Stimulated activated CD4-positive, alpha-beta T cell treated with anti-CD3 and anti-CD28 coated beads, Interleukin-1b, Interleukin-23, amount 100 ng/mL, for 24 hours (primary cell): ENCODE data around the gene NINJ1.

ENCODE experiments used
- DNase-seq, 4 experiments: peaks; one replicate each; pipeline ENCODE4 v3.0.0-alpha.2; 2020; ENCODE audit warnings: low read depth in 4 of 4, low spot score in 1 of 4

NINJ1 gene

DNA sequence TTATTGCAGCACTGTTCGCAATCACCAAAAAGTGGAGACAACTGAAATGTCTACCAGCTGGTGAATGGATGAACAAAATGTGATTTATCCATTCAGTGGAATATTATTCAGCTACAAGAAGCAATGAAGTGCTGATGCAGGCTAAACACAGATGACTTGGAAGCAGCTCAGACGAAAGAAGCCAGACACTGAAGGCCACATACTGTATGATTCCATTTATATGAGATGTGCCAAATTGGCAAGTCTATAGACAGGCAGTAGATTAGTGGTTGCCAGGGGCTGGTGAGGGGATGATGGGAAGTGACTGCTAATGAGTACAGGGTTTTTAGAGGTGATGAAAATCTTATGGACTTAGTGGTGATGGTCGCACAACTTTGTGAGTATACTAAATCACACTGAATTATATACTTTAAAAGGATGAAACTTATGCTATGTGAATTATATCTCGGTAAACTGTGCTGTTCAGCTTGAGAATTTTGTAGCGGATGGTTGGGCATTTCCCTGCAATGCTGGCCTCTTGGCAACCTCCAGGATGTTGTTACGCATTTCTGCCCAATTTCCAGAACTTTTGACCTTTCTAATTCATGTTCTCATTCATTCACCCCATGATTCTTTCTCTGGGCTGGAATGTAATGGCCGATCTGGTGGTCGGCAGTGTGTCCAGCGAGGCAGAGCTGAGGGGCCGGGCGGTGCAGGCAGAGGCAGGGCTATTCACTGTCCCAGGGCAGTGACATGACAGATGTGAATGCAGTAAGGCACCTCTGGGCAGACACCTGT, 27.9 kb upstream of the NINJ1 start:
- no peak for DNase-seq

DNA sequence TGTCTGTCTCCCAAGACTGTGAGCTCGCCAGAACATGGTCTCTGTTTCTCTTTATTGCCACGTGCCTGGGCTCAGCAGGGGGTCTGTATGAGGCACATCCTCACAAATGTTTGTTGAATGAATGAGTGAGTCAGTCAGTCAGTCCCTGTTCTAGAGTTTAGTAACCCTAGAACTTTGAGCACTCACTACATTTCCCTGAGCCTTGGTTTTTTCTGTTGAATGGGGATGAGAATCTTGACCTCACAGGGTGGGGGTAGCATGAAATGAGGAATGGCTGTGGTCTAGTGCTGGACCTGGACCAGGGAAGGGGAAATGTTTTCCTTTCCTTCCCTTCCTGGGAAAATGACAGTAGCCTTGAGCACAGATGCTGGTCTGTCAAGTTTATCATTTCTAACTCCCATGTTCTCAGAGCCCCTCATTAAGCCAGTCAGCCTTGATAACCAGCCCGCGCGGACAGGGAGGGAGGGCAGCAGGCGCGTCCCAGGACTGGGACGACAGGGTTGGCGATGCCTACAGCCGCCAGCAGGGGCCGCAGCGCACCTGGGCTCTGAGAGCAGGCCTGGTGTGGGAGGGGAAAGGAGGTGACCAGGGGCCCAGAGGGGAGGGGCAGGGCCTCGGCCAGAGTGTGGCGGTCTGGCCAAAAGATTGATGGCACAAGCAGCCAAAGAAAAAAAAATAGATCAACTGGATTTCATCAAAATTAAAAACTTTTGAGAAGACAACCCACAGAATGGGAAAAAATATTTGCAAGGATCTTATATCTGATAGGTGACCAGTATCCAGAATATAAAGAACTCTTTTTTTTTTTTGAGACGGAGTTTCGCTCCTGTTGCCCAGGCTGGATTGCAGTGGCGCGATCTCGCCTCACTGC, 25.8 kb upstream of the NINJ1 start:
- peak; percentile 42 to 62 (median 49) for DNase-seq

- DNase-seq = peak in 1 of 4 experiments; percentile 49
These were observed 22.5 kb upstream of the NINJ1 start for GRCh38 chr9:93156475-93157008.

DNA sequence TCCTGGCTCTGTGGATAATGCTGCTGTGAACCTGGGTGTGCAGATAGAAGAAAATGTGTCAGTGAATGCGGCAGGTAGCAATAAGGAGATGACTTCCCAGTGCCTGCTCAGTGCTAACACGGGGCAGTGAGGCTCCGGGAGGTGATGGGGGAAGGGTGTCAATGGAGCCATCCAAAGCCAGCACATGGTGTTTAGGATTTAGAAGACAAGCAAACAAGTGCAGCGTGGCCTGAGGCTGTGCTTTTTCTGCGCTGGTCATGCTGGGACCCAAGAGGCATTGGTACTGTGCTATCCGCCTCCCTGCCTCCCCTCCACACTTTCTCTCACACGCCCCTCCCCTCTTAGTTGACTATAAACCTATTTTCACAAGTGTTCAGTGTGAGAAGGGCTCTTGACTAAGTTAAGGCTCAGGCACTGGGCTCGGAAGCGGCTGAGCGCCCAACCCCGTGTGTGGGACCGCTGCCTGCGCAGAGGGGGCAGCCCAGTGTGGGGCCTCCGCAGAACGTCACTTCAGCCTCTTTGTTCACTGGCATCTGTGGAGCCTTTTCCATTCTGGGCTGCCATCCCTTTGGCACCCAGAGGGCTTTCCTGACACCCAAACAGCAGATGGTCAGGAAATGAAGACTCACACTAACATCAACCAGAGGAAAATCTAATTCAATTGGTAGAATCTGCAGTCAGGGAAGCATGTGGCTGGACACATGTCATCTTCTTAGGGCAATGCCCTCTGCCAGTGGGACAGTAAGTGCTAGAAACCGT, 21.8 kb upstream of the NINJ1 start:
- DNase-seq = no peak

DNA sequence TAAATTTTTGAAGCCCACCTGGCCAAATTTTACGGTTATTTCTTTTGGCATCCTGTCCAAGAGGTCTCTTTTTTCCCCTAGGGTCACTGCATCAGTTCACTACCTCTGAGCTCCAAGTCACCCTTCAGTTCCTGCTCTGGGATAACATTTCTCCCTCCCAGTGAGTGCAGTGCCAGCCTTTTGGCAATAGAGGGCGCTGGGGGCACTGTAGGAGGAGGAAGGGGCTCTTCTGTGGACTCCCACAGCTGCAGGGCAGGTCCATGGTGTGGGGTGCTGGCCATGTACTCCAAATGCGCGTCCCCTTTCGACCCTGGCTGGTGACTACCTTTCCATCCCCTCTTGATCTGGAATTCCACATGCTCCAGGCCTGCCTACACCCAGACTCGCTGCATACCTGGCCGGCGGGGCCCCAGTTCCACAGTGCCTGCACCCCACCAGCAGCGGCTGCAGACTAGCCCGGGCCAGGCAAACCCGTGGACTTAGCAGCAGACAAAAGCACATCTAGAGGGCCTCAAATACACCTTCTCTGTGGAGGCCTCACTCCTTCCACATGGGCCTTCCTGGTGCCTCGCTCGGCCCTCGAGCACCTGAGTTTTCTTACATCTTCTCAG, 20.3 kb upstream of the NINJ1 start:
- no peak for DNase-seq

GRCh38 chr9:93151097-93151784, 17.2 kb upstream of the NINJ1 start:
- no peak for DNase-seq

- DNase-seq = no peak
These were observed 15.3 kb upstream of the NINJ1 start for GRCh38 chr9:93149361-93149760.

DNA sequence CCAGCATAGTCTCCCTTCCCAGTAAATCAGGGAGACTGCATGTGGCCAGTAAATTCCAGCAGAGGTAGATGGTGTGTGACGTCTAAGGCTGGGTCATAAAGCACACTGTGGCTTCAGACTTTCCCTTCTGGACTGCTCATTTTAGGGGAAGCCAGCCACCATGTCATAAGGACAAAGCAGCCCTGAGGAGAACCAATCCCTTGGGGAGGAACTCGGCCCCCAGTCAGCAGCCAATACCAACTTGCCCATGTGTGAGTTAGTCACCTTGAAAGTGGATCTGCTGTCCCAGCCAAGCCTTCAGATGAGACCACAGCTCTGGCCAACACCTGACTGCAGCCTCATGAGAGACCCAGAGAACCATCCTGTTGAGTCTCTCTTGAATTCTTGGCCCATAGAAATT, 14.7 kb upstream of the NINJ1 start:
- DNase-seq = no peak

- no peak for DNase-seq
These were observed 13.6 kb upstream of the NINJ1 start for GRCh38 chr9:93147632-93148031.

GRCh38 chr9:93146696-93147095, 12.6 kb upstream of the NINJ1 start:
- DNase-seq = peak in 2 of 4 experiments; percentile 40 to 41

DNA sequence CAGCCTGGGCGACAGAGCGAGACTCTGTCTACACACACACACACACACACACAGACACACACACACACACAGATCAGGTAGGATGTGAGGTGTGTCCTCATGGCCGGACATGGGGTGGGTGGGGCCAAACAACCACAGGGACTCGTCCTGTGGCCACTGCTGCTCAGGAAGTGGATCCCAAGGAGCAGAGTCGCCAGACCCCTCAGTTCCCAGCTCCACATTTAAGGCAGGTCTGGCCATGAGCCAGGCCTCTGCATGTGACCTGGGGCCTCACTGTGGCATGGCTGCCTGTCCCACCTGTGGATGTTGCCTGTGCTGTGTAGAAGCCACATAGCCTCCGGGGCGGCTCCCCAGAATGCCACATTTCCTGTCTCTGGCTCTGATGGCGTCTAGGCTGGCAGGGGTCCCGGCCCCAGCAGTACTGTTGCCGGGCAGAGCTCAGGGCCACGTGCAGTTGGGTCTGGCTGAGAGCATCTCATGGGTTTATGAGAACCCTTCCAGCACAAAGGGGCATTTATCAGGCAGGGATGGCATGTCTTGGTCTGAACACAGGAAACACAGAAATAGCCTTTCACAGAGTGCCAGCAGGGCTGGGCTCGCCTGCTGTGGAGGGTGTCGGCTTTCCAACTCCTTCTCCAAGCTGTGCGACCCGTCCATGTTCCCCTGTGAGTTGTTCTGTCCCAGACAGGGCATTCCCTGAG, 9.9 kb upstream of the NINJ1 start:
- no peak for DNase-seq

- no peak for DNase-seq
These were observed 7.9 kb upstream of the NINJ1 start for GRCh38 chr9:93141771-93142483.

DNA sequence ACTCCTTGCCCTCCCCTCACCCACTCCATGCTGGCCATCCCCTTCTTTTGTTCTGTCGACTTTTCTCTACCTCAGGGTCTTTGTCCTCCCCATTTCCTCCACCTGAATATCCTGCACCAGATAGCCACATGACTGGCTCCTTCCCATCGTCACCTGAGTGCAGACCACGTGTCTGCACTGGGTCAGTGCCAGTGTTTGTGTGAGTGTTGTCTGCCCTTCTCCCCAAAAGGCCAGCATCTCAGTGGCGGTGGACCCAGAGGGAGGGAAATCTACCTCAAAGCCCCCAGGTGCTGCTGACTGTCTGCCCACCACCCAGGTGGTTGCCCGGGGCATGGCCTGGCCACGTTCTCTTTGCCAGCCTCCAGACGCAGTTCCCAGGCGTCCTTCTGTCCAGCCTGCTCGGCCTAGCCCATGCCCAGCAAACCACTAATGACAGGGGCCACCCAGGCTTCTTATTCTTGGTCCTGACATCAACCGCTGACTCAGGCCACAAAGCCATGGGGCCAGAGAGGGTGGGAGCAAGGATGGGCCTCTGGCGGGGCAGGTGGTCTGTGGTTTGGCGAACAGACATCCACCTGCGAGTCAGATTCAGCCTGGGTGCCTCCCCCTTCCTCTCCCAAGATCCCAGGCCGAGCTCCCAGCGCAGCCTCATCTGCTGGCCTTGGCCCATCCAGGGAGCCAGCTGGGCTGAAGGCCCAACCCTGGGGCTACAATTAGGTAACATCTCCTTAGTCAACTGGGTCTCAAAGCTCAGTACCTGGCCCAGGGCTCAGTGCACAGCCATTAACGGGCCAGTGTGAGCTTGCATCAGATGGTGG, 5.5 kb upstream of the NINJ1 start:
- DNase-seq = no peak

DNA sequence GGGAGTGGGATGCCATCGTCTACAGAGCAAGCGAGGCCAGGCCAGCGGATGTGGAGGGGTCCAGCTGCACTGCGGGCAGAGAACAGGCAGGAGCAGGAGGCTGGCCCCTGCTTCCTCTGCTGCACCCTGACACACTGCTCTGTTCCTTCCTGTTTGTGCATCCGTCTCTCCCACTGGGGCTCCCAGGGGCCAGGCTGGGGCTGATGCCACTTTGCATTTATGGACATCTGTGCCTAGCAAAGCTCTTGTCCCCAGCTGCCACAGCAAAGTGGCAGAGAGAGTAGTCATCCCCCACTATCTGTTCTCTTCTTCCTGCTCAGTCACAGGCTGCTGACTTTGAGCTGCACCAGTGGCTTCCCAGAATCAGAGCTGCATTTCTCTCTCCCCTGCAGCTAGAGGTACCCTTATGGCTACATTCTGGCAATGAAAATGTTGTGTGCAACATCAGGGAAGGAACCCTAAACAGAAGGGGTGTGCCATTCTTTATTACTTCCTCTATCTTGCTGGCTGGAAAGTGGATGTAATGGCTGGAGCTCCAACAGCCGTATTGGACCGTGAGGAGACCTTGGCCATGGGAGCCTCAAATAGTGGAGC, 4.2 kb upstream of the NINJ1 start:
- no peak for DNase-seq

GRCh38 chr9:93137362-93137761, 3.3 kb upstream of the NINJ1 start:
- DNase-seq = no peak

- no peak for DNase-seq
These were observed 2.0 kb upstream of the NINJ1 start for GRCh38 chr9:93136011-93136440.

- DNase-seq = no peak
These were observed 841 bp upstream of the NINJ1 start for GRCh38 chr9:93134740-93135444.
